ENCODE results near the gene ARFGEF3. TPM values are rescaled to one million over a fixed set of nuclear protein-coding genes. Genes with fewer than 3 reads are reported as not detected.

Gene ARFGEF3
- total RNA-seq, 4 donors from 2014 or later = 1.2 to 3.3 (median 2.2) TPM

DNA sequence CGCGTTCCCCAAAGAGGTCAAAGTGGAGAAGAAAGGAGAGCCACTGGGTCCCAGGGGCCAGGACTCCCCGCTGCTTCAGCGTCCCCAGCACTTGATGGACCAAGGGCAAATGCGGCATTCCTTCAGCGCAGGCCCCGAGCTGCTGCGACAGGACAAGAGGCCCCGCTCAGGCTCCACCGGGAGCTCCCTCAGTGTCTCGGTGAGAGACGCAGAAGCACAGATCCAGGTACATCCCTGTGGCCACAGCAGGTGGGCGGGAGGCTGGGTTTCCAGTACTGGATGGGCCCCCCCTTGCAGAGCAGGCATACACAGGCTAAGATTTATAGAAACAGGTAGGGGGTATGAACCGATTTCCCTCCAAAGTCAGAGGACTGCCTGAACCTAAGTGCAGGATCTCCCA, 173.2 kb downstream of the ARFGEF3 start:
- 95% methylated on average over 12 of the region's 14 CpGs for WGBS
- TF ChIP-seq POLR2A (IDR thresholded peaks at IDR 0.05; ENCODE audit: low read depth) (no peak), POLR2AphosphoS5 (IDR thresholded peaks at IDR 0.05) (no peak), EP300 (IDR thresholded peaks at IDR 0.05) (no peak)
- TF ChIP-seq, protein P1, sequence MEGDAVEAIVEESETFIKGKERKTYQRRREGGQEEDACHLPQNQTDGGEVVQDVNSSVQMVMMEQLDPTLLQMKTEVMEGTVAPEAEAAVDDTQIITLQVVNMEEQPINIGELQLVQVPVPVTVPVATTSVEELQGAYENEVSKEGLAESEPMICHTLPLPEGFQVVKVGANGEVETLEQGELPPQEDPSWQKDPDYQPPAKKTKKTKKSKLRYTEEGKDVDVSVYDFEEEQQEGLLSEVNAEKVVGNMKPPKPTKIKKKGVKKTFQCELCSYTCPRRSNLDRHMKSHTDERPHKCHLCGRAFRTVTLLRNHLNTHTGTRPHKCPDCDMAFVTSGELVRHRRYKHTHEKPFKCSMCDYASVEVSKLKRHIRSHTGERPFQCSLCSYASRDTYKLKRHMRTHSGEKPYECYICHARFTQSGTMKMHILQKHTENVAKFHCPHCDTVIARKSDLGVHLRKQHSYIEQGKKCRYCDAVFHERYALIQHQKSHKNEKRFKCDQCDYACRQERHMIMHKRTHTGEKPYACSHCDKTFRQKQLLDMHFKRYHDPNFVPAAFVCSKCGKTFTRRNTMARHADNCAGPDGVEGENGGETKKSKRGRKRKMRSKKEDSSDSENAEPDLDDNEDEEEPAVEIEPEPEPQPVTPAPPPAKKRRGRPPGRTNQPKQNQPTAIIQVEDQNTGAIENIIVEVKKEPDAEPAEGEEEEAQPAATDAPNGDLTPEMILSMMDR (IDR thresholded peaks at IDR 0.05) = no peak
- no peaks in the 10 kb centered on the region for H3K9me3 ChIP-seq
- H3K4me1 ChIP-seq = no peaks in the 10 kb centered on the region
- DNase-seq (ENCODE audit: extremely low spot score) = no peak
- no peaks in the 10 kb centered on the region for H3K27me3 ChIP-seq
- H3K27ac ChIP-seq (replicated peaks in 1 of 4) = no peak overlapping the region
- intact Hi-C loops (cut with DNase I) = no loop called here
- H3K4me3 ChIP-seq = no peak overlapping the region
- H3K36me3 ChIP-seq = no peaks in the 10 kb centered on the region

DNA sequence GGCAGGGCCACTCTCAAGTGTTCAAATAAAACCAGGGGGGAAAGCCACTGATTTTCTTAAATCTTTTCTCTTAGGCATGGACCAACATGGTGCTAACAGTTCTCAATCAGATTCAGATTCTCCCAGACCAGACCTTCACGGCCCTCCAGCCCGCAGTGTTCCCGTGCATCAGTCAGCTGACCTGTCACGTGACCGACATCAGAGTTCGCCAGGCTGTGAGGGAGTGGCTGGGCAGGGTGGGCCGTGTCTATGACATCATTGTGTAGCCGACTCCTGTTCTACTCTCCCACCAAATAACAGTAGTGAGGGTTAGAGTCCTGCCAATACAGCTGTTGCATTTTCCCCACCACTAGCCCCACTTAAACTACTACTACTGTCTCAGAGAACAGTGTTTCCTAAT, 174.5 kb downstream of the ARFGEF3 start:
- Histone ChIP-seq H3K27me3 (no peaks in the 10 kb centered on the region), H3K4me3 (no peak overlapping the region), H3K27ac (replicated peaks in 1 of 4) (no peak overlapping the region), H3K36me3 (no peaks in the 10 kb centered on the region), H3K9me3 (no peaks in the 10 kb centered on the region), H3K4me1 (no peaks in the 10 kb centered on the region)
- 88% methylated on average over 8 of the region's 8 CpGs for WGBS
- intact Hi-C loops (cut with DNase I) = no loop called here
- TF ChIP-seq, protein P1 (IDR thresholded peaks at IDR 0.05) = no peak
- no peak for TF ChIP-seq EP300 (IDR thresholded peaks at IDR 0.05)
- no peak for TF ChIP-seq POLR2A (IDR thresholded peaks at IDR 0.05; ENCODE audit: low read depth)
- TF ChIP-seq POLR2AphosphoS5 (IDR thresholded peaks at IDR 0.05) = no peak
- DNase-seq (ENCODE audit: extremely low spot score) = no peak

DNA sequence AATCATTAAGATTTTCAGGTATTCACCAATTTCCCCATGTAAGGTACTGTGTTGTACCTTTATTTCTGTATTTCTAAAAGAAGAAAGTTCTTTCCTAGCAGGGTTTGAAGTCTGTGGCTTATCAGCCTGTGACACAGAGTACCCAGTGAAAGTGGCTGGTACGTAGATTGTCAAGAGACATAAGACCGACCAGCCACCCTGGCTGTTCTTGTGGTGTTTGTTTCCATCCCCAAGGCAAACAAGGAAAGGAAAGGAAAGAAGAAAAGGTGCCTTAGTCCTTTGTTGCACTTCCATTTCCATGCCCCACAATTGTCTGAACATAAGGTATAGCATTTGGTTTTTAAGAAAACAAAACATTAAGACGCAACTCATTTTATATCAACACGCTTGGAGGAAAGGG, 175.3 kb downstream of the ARFGEF3 start:
- no peaks in the 10 kb centered on the region for H3K36me3 ChIP-seq
- H3K27me3 ChIP-seq = no peaks in the 10 kb centered on the region
- H3K9me3 ChIP-seq = no peaks in the 10 kb centered on the region
- intact Hi-C loops (cut with DNase I) = no loop called here
- H3K4me3 ChIP-seq = no peak overlapping the region
- TF ChIP-seq, protein P1 (IDR thresholded peaks at IDR 0.05) = no peak
- TF ChIP-seq POLR2AphosphoS5 (IDR thresholded peaks at IDR 0.05) = no peak
- no peak for TF ChIP-seq EP300 (IDR thresholded peaks at IDR 0.05)
- no peak for TF ChIP-seq POLR2A (IDR thresholded peaks at IDR 0.05; ENCODE audit: low read depth)
- no peak overlapping the region for H3K27ac ChIP-seq (replicated peaks in 1 of 4)
- 96% methylated on average over 4 of the region's 4 CpGs for WGBS
- no peak for DNase-seq (ENCODE audit: extremely low spot score)
- H3K4me1 ChIP-seq = no peaks in the 10 kb centered on the region

DNA sequence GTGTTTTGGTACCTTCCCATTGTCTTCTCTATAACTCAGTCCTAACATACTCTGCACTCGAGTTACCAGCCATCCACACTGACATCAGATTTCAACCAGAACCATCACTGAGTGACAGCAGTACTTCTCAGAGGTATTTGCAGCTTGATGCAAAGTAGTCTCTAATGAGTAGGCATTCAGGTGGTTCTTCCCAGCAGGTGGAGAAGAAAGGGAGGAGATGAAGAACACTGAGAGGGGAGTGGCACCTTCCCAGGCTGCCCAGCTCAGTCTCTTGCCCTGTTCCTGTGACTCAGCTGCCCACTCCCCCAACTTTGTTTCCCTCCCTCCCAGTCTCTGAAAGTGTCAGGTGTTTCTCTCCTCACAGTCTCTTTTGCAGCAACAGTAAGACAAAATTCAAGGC, 177.3 kb downstream of the ARFGEF3 start:
- H3K9me3 ChIP-seq = no peaks in the 10 kb centered on the region
- H3K36me3 ChIP-seq = no peaks in the 10 kb centered on the region
- 60% methylated on average over 1 of the region's 1 CpG for WGBS
- H3K4me1 ChIP-seq = no peaks in the 10 kb centered on the region
- no peak for DNase-seq (ENCODE audit: extremely low spot score)
- H3K4me3 ChIP-seq = no peak overlapping the region
- no peaks in the 10 kb centered on the region for H3K27me3 ChIP-seq
- no peak overlapping the region for H3K27ac ChIP-seq (replicated peaks in 1 of 4)
- intact Hi-C loops (cut with DNase I) = no loop called here
- TF ChIP-seq EP300 (IDR thresholded peaks at IDR 0.05) = no peak
- TF ChIP-seq POLR2A (IDR thresholded peaks at IDR 0.05; ENCODE audit: low read depth) = no peak

DNA sequence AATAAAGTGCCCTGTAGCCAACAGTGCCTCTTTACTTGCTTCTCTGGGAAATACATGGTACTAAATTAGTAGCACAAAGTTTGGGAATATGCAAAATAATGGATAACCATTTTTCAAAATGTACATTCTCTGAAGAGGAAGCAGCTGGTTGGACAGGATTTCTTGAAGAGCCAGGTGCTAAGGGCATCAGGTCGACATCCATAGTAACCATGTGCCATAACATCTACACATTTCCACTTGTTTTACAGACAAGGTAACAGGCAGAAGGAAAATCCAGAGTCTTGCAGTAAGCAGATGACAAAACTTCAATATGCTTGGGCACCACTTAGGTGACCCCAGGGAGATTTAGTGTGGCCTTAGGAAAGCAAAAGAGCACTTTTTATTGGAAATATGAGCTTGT, 179.4 kb downstream of the ARFGEF3 start:
- DNase-seq (ENCODE audit: extremely low spot score) = no peak
- no peak overlapping the region for H3K4me3 ChIP-seq
- H3K27me3 ChIP-seq = no peaks in the 10 kb centered on the region
- 67% methylated on average over 1 of the region's 1 CpG for WGBS
- TF ChIP-seq POLR2A (IDR thresholded peaks at IDR 0.05; ENCODE audit: low read depth) (no peak), POLR2AphosphoS5 (IDR thresholded peaks at IDR 0.05) (no peak), EP300 (IDR thresholded peaks at IDR 0.05) (no peak)
- TF ChIP-seq, protein P1 (IDR thresholded peaks at IDR 0.05) = no peak
- H3K36me3 ChIP-seq = no peaks in the 10 kb centered on the region
- H3K4me1 ChIP-seq = peaks cover 0 to under 1% (median 0%) of the 10 kb centered on the region in 4 donors
- no peaks in the 10 kb centered on the region for H3K9me3 ChIP-seq
- intact Hi-C loops (cut with DNase I) = no loop called here
- no peak overlapping the region for H3K27ac ChIP-seq (replicated peaks in 1 of 4)
